ENCODE measurements around the gene GRIK5.

GRCh38 chr19:42080764-42081375 is 10.9 kb upstream of the GRIK5 start:
- TF ChIP-seq CTCF (IDR thresholded peaks at IDR 0.05; ENCODE audit: low read depth, low read length, poor library complexity, severe bottlenecking) (no peak), EZH2phosphoT487 (IDR thresholded peaks at IDR 0.05; ENCODE audit: borderline replicate concordance, low read length) (no peak)

Measured in DOHH2 (cell line).